ENCODE measurements around the gene ADAM10. TPM values are rescaled to one million over a fixed set of nuclear protein-coding genes. Genes with fewer than 3 reads are reported as not detected.

ADAM10 gene
- polyA plus RNA-seq, 3 donors = 66.0 to 269 (median 149) TPM

GRCh38 chr15:58795825-58796224, 46.3 kb upstream of the ADAM10 start:
- TF ChIP-seq CTCF (IDR thresholded peaks at IDR 0.05) = no peak
- 94% methylated on average over 2 of the region's 2 CpGs for WGBS (ENCODE audit: insufficient coverage)
- Histone ChIP-seq H4K20me1 (ENCODE audit: insufficient read depth, low read length) (peaks cover 16% of the 10 kb centered on the region), H3K27me3 (ENCODE audit: control insufficient read depth in 2 of 2, insufficient read depth in 2 of 2, low read length in 2 of 2) (no peaks in the 10 kb centered on the region), H3K9ac (ENCODE audit: insufficient read depth, low read length, poor library complexity, severe bottlenecking) (no peak overlapping the region), H2AFZ (ENCODE audit: insufficient read depth, low read depth, low read length, poor library complexity, severe bottlenecking) (no peak overlapping the region), H3K27ac (ENCODE audit: low read depth in 1 of 2, low read length in 2 of 2) (no peak overlapping the region), H3K4me3 (replicated peaks in 1 of 3; ENCODE audit: low read depth in 2 of 3, low read length in 3 of 3) (no peak overlapping the region), H3K4me1 (ENCODE audit: control insufficient read depth in 1 of 2, insufficient read depth in 2 of 2, low read length in 2 of 2) (no peaks in the 10 kb centered on the region), H3K36me3 (replicated peaks in 1 of 2; ENCODE audit: control insufficient read depth in 1 of 2, insufficient read depth in 2 of 2, low read length in 2 of 2) (no peaks in the 10 kb centered on the region), H3K79me2 (ENCODE audit: insufficient read depth, low read length) (no peaks in the 10 kb centered on the region), H3K9me3 (replicated peaks in 1 of 2; ENCODE audit: control insufficient read depth in 1 of 2, insufficient read depth in 1 of 2, low read length in 2 of 2) (no peaks in the 10 kb centered on the region), H3K4me2 (replicated peaks; ENCODE audit: extremely low read depth, low read length, poor library complexity, severe bottlenecking) (no peak overlapping the region)
- peaks cover 0 to 11% (median 3%) of the 10 kb centered on the region in 7 donors for H3K9me3 Mint-ChIP-seq
- no peak overlapping the region for H3K4me3 Mint-ChIP-seq
- intact Hi-C loops (cut with micrococcal nuclease) = no loop called here
- DNase-seq = no peak
- H3K4me1 Mint-ChIP-seq = peaks cover 5% of the 10 kb centered on the region
- H3K36me3 Mint-ChIP-seq = peaks cover 7 to 29% of the 10 kb centered on the region in 2 donors
- no peaks in the 10 kb centered on the region for H3K27me3 Mint-ChIP-seq (ENCODE audit: low read depth in 3 of 3)
- no peak overlapping the region for H3K27ac Mint-ChIP-seq

- H3K36me3 ChIP-seq (replicated peaks in 1 of 2; ENCODE audit: control insufficient read depth in 1 of 2, insufficient read depth in 2 of 2, low read length in 2 of 2) = peaks cover 0 to 3% of the 10 kb centered on the region in 2 donors
- H3K9me3 ChIP-seq (replicated peaks in 1 of 2; ENCODE audit: control insufficient read depth in 1 of 2, insufficient read depth in 1 of 2, low read length in 2 of 2) = no peaks in the 10 kb centered on the region
- DNase-seq = no peak
- no peak overlapping the region for H3K4me2 ChIP-seq (replicated peaks; ENCODE audit: extremely low read depth, low read length, poor library complexity, severe bottlenecking)
- H3K9ac ChIP-seq (ENCODE audit: insufficient read depth, low read length, poor library complexity, severe bottlenecking) = no peak overlapping the region
- no peak overlapping the region for H3K27ac ChIP-seq (ENCODE audit: low read depth in 1 of 2, low read length in 2 of 2)
- Mint-ChIP-seq H3K36me3 (peaks cover 14 to 37% of the 10 kb centered on the region in 2 donors), H3K27ac (peak overlapping the region in 1 of 7 donors; percentile 32), H3K4me3 (no peak overlapping the region), H3K27me3 (ENCODE audit: low read depth in 3 of 3) (no peaks in the 10 kb centered on the region), H3K9me3 (peaks cover 0 to 11% (median 3%) of the 10 kb centered on the region in 7 donors), H3K4me1 (peaks cover 5% of the 10 kb centered on the region)
- no peaks in the 10 kb centered on the region for H3K79me2 ChIP-seq (ENCODE audit: insufficient read depth, low read length)
- peaks cover 16% of the 10 kb centered on the region for H4K20me1 ChIP-seq (ENCODE audit: insufficient read depth, low read length)
- no peak overlapping the region for H3K4me3 ChIP-seq (replicated peaks in 1 of 3; ENCODE audit: low read depth in 2 of 3, low read length in 3 of 3)
- intact Hi-C loops (cut with micrococcal nuclease) = no loop called here
- TF ChIP-seq CTCF (IDR thresholded peaks at IDR 0.05) = no peak
- H2AFZ ChIP-seq (ENCODE audit: insufficient read depth, low read depth, low read length, poor library complexity, severe bottlenecking) = no peak overlapping the region
- WGBS (ENCODE audit: insufficient coverage) = 95% methylated on average over 6 of the region's 6 CpGs
- no peaks in the 10 kb centered on the region for H3K27me3 ChIP-seq (ENCODE audit: control insufficient read depth in 2 of 2, insufficient read depth in 2 of 2, low read length in 2 of 2)
- H3K4me1 ChIP-seq (ENCODE audit: control insufficient read depth in 1 of 2, insufficient read depth in 2 of 2, low read length in 2 of 2) = no peaks in the 10 kb centered on the region
Measured at GRCh38 chr15:58793862-58794261, 44.4 kb upstream of the ADAM10 start.
